Measurements from ENCODE around the gene PPFIA2.

PPFIA2 gene

GRCh38 chr12:81333812-81334211 lies 425.3 kb downstream of the PPFIA2 start:
- no peak for DNase-seq

- DNase-seq = no peak
These were observed 427.1 kb downstream of the PPFIA2 start for GRCh38 chr12:81332054-81332453.

- DNase-seq = no peak
These were observed 428.7 kb downstream of the PPFIA2 start for GRCh38 chr12:81330480-81330879.

- no peak for DNase-seq
These were observed 430.1 kb downstream of the PPFIA2 start for GRCh38 chr12:81329085-81329484.

GRCh38 chr12:81327425-81327824 lies 431.7 kb downstream of the PPFIA2 start:
- DNase-seq = no peak

GRCh38 chr12:81325086-81325485 lies 434.1 kb downstream of the PPFIA2 start:
- no peak for DNase-seq

- no peak for DNase-seq
These were observed 444.1 kb downstream of the PPFIA2 start for GRCh38 chr12:81314903-81315531.

- no peak for DNase-seq
These were observed 455.2 kb downstream of the PPFIA2 start for GRCh38 chr12:81303935-81304334.

- DNase-seq = no peak
These were observed 458.7 kb downstream of the PPFIA2 start for GRCh38 chr12:81300454-81300853.

GRCh38 chr12:81297601-81298000 lies 461.5 kb downstream of the PPFIA2 start:
- no peak for DNase-seq

- DNase-seq = no peak
These were observed 462.4 kb downstream of the PPFIA2 start for GRCh38 chr12:81296556-81297305.

- no peak for DNase-seq
These were observed 463.9 kb downstream of the PPFIA2 start for GRCh38 chr12:81295251-81295650.

- DNase-seq = no peak
These were observed 464.6 kb downstream of the PPFIA2 start for GRCh38 chr12:81294325-81295190.

GRCh38 chr12:81288651-81289050 lies 470.5 kb downstream of the PPFIA2 start:
- no peak for DNase-seq

GRCh38 chr12:81284137-81284536 lies 475.0 kb downstream of the PPFIA2 start:
- no peak for DNase-seq

GRCh38 chr12:81274637-81275529 lies 484.3 kb downstream of the PPFIA2 start:
- no peak for DNase-seq

GRCh38 chr12:81270385-81270784 lies 488.8 kb downstream of the PPFIA2 start:
- no peak for DNase-seq

GRCh38 chr12:81263072-81263471 lies 496.1 kb downstream of the PPFIA2 start:
- DNase-seq = no peak

GRCh38 chr12:81261508-81262207 lies 497.5 kb downstream of the PPFIA2 start:
- no peak for DNase-seq

- no peak for DNase-seq
These were observed 499.8 kb downstream of the PPFIA2 start for GRCh38 chr12:81259360-81259759.

- DNase-seq = no peak
These were observed 501.1 kb downstream of the PPFIA2 start for GRCh38 chr12:81257947-81258551.

GRCh38 chr12:81255947-81256346 lies 503.2 kb downstream of the PPFIA2 start:
- no peak for DNase-seq
